Keratinocyte (primary cell): Measurements from ENCODE around the gene DCST1. TPM values are rescaled to one million over a fixed set of nuclear protein-coding genes. Genes with fewer than 3 reads are reported as not detected.

Experiments used
- DNase-seq: peaks from one replicate; pipeline ENCODE4 v3.0.0-alpha.2; 2011; ENCODE audit warnings: low read depth, missing footprints, low spot score
- FAIRE-seq: peaks from 2 replicates; lab custom pipeline; 2011; peaks lifted over from hg19 to GRCh38; lab: Jason Lieb, UNC
- H2AFZ ChIP-seq: 2 replicates; pipeline ENCODE4 v1.6.0; 2012; ENCODE audit warnings: low read length, control low read depth, inconsistent platforms; ENCODE audit not compliant: control insufficient read depth
- H3K27ac ChIP-seq: 2 replicates; pipeline ENCODE4 v1.5.1; 2011; ENCODE audit warnings: low read length; ENCODE audit not compliant: control insufficient read depth, insufficient read depth
- H3K27me3 ChIP-seq: 3 replicates; pipeline ENCODE4 v1.6.0; 2011; ENCODE audit warnings: low read length; ENCODE audit not compliant: control insufficient read depth, insufficient read depth; ENCODE audit errors: extremely low read depth
- H3K36me3 ChIP-seq, 2 experiments: 2 replicates in 1 of 2; 3 replicates in 1 of 2; pipeline ENCODE4 v1.5.1; 2011; ENCODE audit warnings: low read length in 2 of 2, mild to moderate bottlenecking in 1 of 2; ENCODE audit not compliant: control insufficient read depth in 2 of 2, insufficient read depth in 2 of 2; ENCODE audit errors: extremely low read depth in 1 of 2
- H3K4me1 ChIP-seq: 3 replicates; pipeline ENCODE4 v1.5.1; 2011; ENCODE audit warnings: low read length; ENCODE audit not compliant: control insufficient read depth, insufficient read depth; ENCODE audit errors: extremely low read depth
- H3K4me2 ChIP-seq: 3 replicates; pipeline ENCODE4 v1.6.0; 2011; ENCODE audit warnings: low read depth, low read length; ENCODE audit not compliant: control insufficient read depth, insufficient read depth; ENCODE audit errors: extremely low read depth
- H3K4me3 ChIP-seq, 3 experiments: fragments of 200-600 bp in 1 of 3; sonication (generic) in 1 of 3; 2 replicates in 2 of 3; 3 replicates in 1 of 3; pipeline ENCODE4 v1.5.1; 2011 to 2016; ENCODE audit warnings: low read length in 3 of 3, mild to moderate bottlenecking in 3 of 3, control low read depth in 2 of 3, inconsistent platforms in 1 of 3, low read depth in 1 of 3, mixed read lengths in 1 of 3, mixed run types in 1 of 3, moderate library complexity in 1 of 3; ENCODE audit not compliant: control insufficient read depth in 2 of 3, insufficient read depth in 2 of 3; ENCODE audit errors: extremely low read depth in 1 of 3
- H3K79me2 ChIP-seq: 2 replicates; pipeline ENCODE4 v1.6.0; 2012; ENCODE audit warnings: low read length; ENCODE audit not compliant: control insufficient read depth, insufficient read depth
- H3K9ac ChIP-seq: 3 replicates; pipeline ENCODE4 v1.6.0; 2011; ENCODE audit warnings: low read length; ENCODE audit not compliant: control insufficient read depth, insufficient read depth; ENCODE audit errors: extremely low read depth
- H3K9me1 ChIP-seq: 3 replicates; pipeline ENCODE4 v1.6.0; 2011; ENCODE audit warnings: low read length; ENCODE audit not compliant: control insufficient read depth, insufficient read depth; ENCODE audit errors: extremely low read depth
- H3K9me3 ChIP-seq: 2 replicates; pipeline ENCODE4 v1.5.1; 2012; ENCODE audit warnings: low read depth, low read length; ENCODE audit not compliant: control insufficient read depth
- H4K20me1 ChIP-seq: 3 replicates; pipeline ENCODE4 v1.6.0; 2011; ENCODE audit warnings: low read length; ENCODE audit not compliant: control insufficient read depth, insufficient read depth; ENCODE audit errors: extremely low read depth
- CTCF ChIP-seq, 3 experiments: IDR thresholded peaks in 1 of 3; conservative IDR thresholded peaks in 1 of 3; optimal IDR thresholded peaks in 1 of 3; 2 replicates in 2 of 3; 3 replicates in 1 of 3; pipeline versions ENCODE3 to v1.5.1; 2011; ENCODE audit warnings: low read length in 3 of 3, mild to moderate bottlenecking in 3 of 3, moderate library complexity in 2 of 3, control low read depth in 1 of 3, inconsistent platforms in 1 of 3; ENCODE audit not compliant: insufficient read depth in 2 of 3; ENCODE audit errors: extremely low read depth in 1 of 3
- EZH2 ChIP-seq: IDR thresholded peaks from one replicate; pipeline ENCODE4 v1.6.1; 2012; ENCODE audit warnings: inconsistent platforms, mild to moderate bottlenecking, low read length, moderate library complexity
- dilution Hi-C: fragments of 300-500 bp; cut with MboI; formaldehyde crosslinking; loops from one replicate; pipeline ENCODE4 v1.7.0; 2020; ENCODE audit warnings: low sequenced_read_pairs; ENCODE audit not compliant: extremely low pct_ligation_motif_present
- polyA plus RNA-seq, 5 experiments: library from polyadenylated mRNA; depleted of rRNA in 3 of 5; stranded (reverse) in 3 of 5; stranded (forward) in 1 of 5; unstranded in 1 of 5; fragments of >200 nt; gene quantifications; 1 replicate in 1 of 5; 2 replicates in 3 of 5; 3 replicates in 1 of 5; pipeline versions ENCODE4 v1.2.1 to v1.2.3, GENCODE V29; 2011 to 2012; ENCODE audit warnings: missing spikeins in 2 of 5, low read depth in 1 of 5, low replicate concordance in 1 of 5

Gene DCST1
- polyA plus RNA-seq, 1 donor (not counting 4 experiments of a cell fraction or from before 2014, with no cell fraction given), result not detected

DNA sequence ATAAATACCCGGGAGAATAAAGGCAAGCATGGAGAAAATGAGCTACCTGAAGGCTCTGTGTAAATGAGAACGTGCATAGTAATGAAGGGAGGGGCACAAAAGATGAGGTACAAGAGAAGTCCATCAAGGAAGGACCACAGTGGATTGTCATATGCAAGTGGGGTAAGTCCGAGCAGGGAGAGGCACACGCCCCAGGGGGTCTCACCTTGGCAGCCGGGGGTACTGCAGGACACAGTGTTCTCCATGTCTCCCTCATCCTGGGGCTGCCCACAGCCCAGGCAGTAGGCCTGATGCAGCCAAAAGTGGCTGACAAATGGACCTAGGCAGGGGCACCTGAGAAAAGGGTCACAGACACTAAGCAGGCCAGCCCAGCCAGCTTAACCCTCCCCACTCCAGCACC is 10.0 kb upstream of the DCST1 start:
- FAIRE-seq (no peak), DNase-seq (no peak)
- H4K20me1 ChIP-seq, result no peaks in the 10 kb centered on the region
- dilution Hi-C loops, result no loop called here
- H3K36me3 ChIP-seq, result peaks cover 3% of the 10 kb centered on the region in 2 experiments
- no peak overlapping the region for H3K4me2 ChIP-seq
- H3K9me3 ChIP-seq, result no peaks in the 10 kb centered on the region
- no peaks in the 10 kb centered on the region for H3K27me3 ChIP-seq
- TF ChIP-seq CTCF (optimal IDR thresholded peaks at IDR 0.05 in 1 of 3, IDR thresholded peaks at IDR 0.05 in 1 of 3, conservative IDR thresholded peaks at IDR 0.05 in 1 of 3; ENCODE audit: extremely low read depth in 1 of 3, insufficient read depth in 2 of 3, low read length in 3 of 3) (no peak), EZH2 (no peak)
- no peak overlapping the region for H3K4me3 ChIP-seq
- no peak overlapping the region for H2AFZ ChIP-seq
- no peaks in the 10 kb centered on the region for H3K9me1 ChIP-seq
- H3K9ac ChIP-seq, result no peak overlapping the region
- H3K27ac ChIP-seq, result no peak overlapping the region
- H3K79me2 ChIP-seq, result no peaks in the 10 kb centered on the region
- peaks cover 22% of the 10 kb centered on the region for H3K4me1 ChIP-seq

GRCh38 chr1:155024315-155024714 is 9.3 kb upstream of the DCST1 start:
- dilution Hi-C loops, result no loop called here
- Histone ChIP-seq H3K9ac (no peak overlapping the region), H4K20me1 (no peaks in the 10 kb centered on the region), H3K9me3 (no peaks in the 10 kb centered on the region), H3K79me2 (no peaks in the 10 kb centered on the region), H3K9me1 (no peaks in the 10 kb centered on the region), H2AFZ (no peak overlapping the region), H3K4me2 (no peak overlapping the region), H3K27me3 (no peaks in the 10 kb centered on the region), H3K27ac (no peak overlapping the region), H3K36me3 (no peaks in the 10 kb centered on the region), H3K4me1 (peaks cover 22% of the 10 kb centered on the region), H3K4me3 (no peak overlapping the region)
- TF ChIP-seq EZH2 (no peak), CTCF (optimal IDR thresholded peaks at IDR 0.05 in 1 of 3, IDR thresholded peaks at IDR 0.05 in 1 of 3, conservative IDR thresholded peaks at IDR 0.05 in 1 of 3; ENCODE audit: extremely low read depth in 1 of 3, insufficient read depth in 2 of 3, low read length in 3 of 3) (no peak)
- FAIRE-seq, result no peak
- no peak for DNase-seq
